Esophagus squamous epithelium (tissue), 4 donors: ENCODE results near the gene KAZN.

Experiments used
- CTCF ChIP-seq, 6 experiments: fragments of 450-650 bp in 4 of 6; fragments of 200-600 bp in 2 of 6; sonication (generic) in 2 of 6; IDR thresholded peaks; one replicate each; pipeline ENCODE4 v1.5.1; 2016 to 2019; ENCODE audit warnings: antibody characterized with exemption in 6 of 6, mild to moderate bottlenecking in 4 of 6, moderate library complexity in 4 of 6
- POLR2A ChIP-seq, 4 donors: fragments of 450-650 bp; IDR thresholded peaks; one replicate each; pipeline ENCODE4 v1.6.1; 2017; ENCODE audit warnings: antibody characterized with exemption in 4 of 4, mild to moderate bottlenecking in 4 of 4, moderate library complexity in 3 of 4

- TF ChIP-seq CTCF (IDR thresholded peaks at IDR 0.05) (no peak), POLR2A (IDR thresholded peaks at IDR 0.05) (no peak)
These were observed 227.7 kb downstream of the KAZN start for GRCh38 chr1:14826172-14826636.
